H9 (cell line): ENCODE results near the gene IPO9. TPM values are rescaled to one million over a fixed set of nuclear protein-coding genes. Genes with fewer than 3 reads are reported as not detected.

Experiments used
- DNase-seq: peaks from one replicate; pipeline ENCODE4 v3.0.0-alpha.2; 2017
- H2AFZ ChIP-seq: one replicate; pipeline ENCODE4 v1.6.1; 2013; ENCODE audit warnings: mild to moderate bottlenecking, low read length, control low read depth, moderate library complexity
- H2AK5ac ChIP-seq: 2 replicates; pipeline ENCODE4 v1.6.1; 2013; ENCODE audit warnings: low read length, control low read depth, mixed read lengths; ENCODE audit not compliant: insufficient read length
- H2BK120ac ChIP-seq: one replicate; pipeline ENCODE4 v1.6.1; 2013; ENCODE audit warnings: low read depth, mild to moderate bottlenecking, low read length, control low read depth, inconsistent platforms; ENCODE audit not compliant: poor library complexity, severe bottlenecking
- H2BK12ac ChIP-seq: 2 replicates; pipeline ENCODE4 v1.6.1; 2013; ENCODE audit warnings: low read length, control low read depth, mixed read lengths, low read depth; ENCODE audit not compliant: insufficient read length
- H2BK15ac ChIP-seq: 2 replicates; pipeline ENCODE4 v1.6.1; 2013; ENCODE audit warnings: low read depth, low read length, control low read depth
- H2BK20ac ChIP-seq: one replicate; pipeline ENCODE4 v1.6.1; 2013; ENCODE audit warnings: low read depth, mild to moderate bottlenecking, low read length, control low read depth, inconsistent platforms; ENCODE audit not compliant: poor library complexity, severe bottlenecking
- H2BK5ac ChIP-seq: 2 replicates; pipeline ENCODE4 v1.6.1; 2013; ENCODE audit warnings: low read length, control low read depth, mixed read lengths; ENCODE audit not compliant: insufficient read length
- H3K14ac ChIP-seq: 2 replicates; pipeline ENCODE4 v1.6.1; 2013; ENCODE audit warnings: low read length, control low read depth; ENCODE audit not compliant: insufficient read depth
- H3K18ac ChIP-seq: 2 replicates; pipeline ENCODE4 v1.6.1; 2013; ENCODE audit warnings: low read depth, mild to moderate bottlenecking, mixed read lengths, low read length, control low read depth; ENCODE audit not compliant: insufficient read length
- H3K23ac ChIP-seq: 2 replicates; pipeline ENCODE4 v1.6.1; 2013; ENCODE audit warnings: low read length, control low read depth, mixed read lengths, low read depth; ENCODE audit not compliant: insufficient read length
- H3K23me2 ChIP-seq: 2 replicates; pipeline ENCODE4 v1.6.1; 2013; ENCODE audit warnings: low read depth, mild to moderate bottlenecking, mixed read lengths, low read length, control low read depth; ENCODE audit not compliant: insufficient read length, poor library complexity, severe bottlenecking
- H3K27ac ChIP-seq: 2 replicates; pipeline ENCODE4 v1.5.1; 2013; ENCODE audit warnings: low read length, control low read depth, mixed read lengths, low read depth; ENCODE audit not compliant: insufficient read length
- H3K27me3 ChIP-seq: 2 replicates; pipeline ENCODE4 v1.6.1; 2013; ENCODE audit warnings: low read length, control low read depth, inconsistent platforms; ENCODE audit not compliant: insufficient read depth
- H3K4ac ChIP-seq: 2 replicates; pipeline ENCODE4 v1.6.1; 2013; ENCODE audit warnings: low read depth, mild to moderate bottlenecking, control low read depth, inconsistent platforms, low read length, moderate library complexity
- H3K4me1 ChIP-seq: 2 replicates; pipeline ENCODE4 v1.6.1; 2013; ENCODE audit warnings: low read length, control low read depth, inconsistent platforms; ENCODE audit not compliant: insufficient read depth
- H3K4me2 ChIP-seq: 2 replicates; pipeline ENCODE4 v1.6.1; 2013; ENCODE audit warnings: low read length, control low read depth, mixed read lengths; ENCODE audit not compliant: insufficient read length, insufficient read depth
- H3K56ac ChIP-seq: 2 replicates; pipeline ENCODE4 v1.6.1; 2013; ENCODE audit warnings: low read depth, mild to moderate bottlenecking, mixed read lengths, low read length, control low read depth; ENCODE audit not compliant: insufficient read length
- H3K79me1 ChIP-seq: 2 replicates; pipeline ENCODE4 v1.6.1; 2013; ENCODE audit warnings: low read depth, mild to moderate bottlenecking, moderate library complexity, low read length, control low read depth, inconsistent platforms; ENCODE audit not compliant: insufficient read depth, poor library complexity, severe bottlenecking
- H3K79me2 ChIP-seq: 2 replicates; pipeline ENCODE4 v1.6.1; 2013; ENCODE audit warnings: low read length, control low read depth, inconsistent platforms; ENCODE audit not compliant: insufficient read depth
- H3K9ac ChIP-seq: 2 replicates; pipeline ENCODE4 v1.6.1; 2013; ENCODE audit warnings: low read length, control low read depth, mixed read lengths; ENCODE audit not compliant: insufficient read length; ENCODE audit errors: extremely low read depth
- H3K9me3 ChIP-seq: one replicate; pipeline ENCODE4 v1.6.1; 2013; ENCODE audit warnings: low read depth, low read length, inconsistent platforms; ENCODE audit not compliant: control insufficient read depth
- H3T11ph ChIP-seq: one replicate; pipeline ENCODE4 v1.6.1; 2013; ENCODE audit warnings: mild to moderate bottlenecking, low read length, control low read depth, inconsistent platforms
- H4K20me1 ChIP-seq: one replicate; pipeline ENCODE4 v1.6.1; 2013; ENCODE audit not compliant: control insufficient read depth, insufficient read length, insufficient read depth
- H4K5ac ChIP-seq: 2 replicates; pipeline ENCODE4 v1.6.1; 2013; ENCODE audit warnings: low read depth, mild to moderate bottlenecking, mixed read lengths, low read length, control low read depth; ENCODE audit not compliant: insufficient read length
- H4K8ac ChIP-seq: replicated peaks from 2 replicates; pipeline ENCODE4 v1.6.1; 2013; ENCODE audit warnings: low read length, control low read depth, mixed read lengths, low read depth; ENCODE audit not compliant: insufficient read length
- H4K91ac ChIP-seq: 2 replicates; pipeline ENCODE4 v1.6.1; 2013; ENCODE audit warnings: low read depth, mild to moderate bottlenecking, moderate library complexity, mixed read lengths, low read length, control low read depth; ENCODE audit not compliant: insufficient read length
- H3K27ac Mint-ChIP-seq, 3 experiments: 2 replicates in 2 of 3; 3 replicates in 1 of 3; pipeline ENCODE4 v1.8.0; 2020 to 2021; ENCODE audit warnings: mixed read lengths in 3 of 3, mild to moderate bottlenecking in 1 of 3, moderate library complexity in 1 of 3
- H3K27me3 Mint-ChIP-seq: 2 replicates; pipeline ENCODE4 v1.8.0; 2021; ENCODE audit warnings: low read depth, mild to moderate bottlenecking, moderate library complexity, mixed read lengths
- H3K36me3 Mint-ChIP-seq, 3 experiments: 2 replicates in 2 of 3; 3 replicates in 1 of 3; pipeline ENCODE4 v1.8.0; 2020 to 2021; ENCODE audit warnings: low read depth in 3 of 3, mixed read lengths in 3 of 3; ENCODE audit not compliant: insufficient read depth in 1 of 3
- H3K4me1 Mint-ChIP-seq, 2 experiments: 2 replicates each; pipeline ENCODE4 v1.8.0; 2020; ENCODE audit warnings: mixed read lengths in 2 of 2
- H3K4me3 Mint-ChIP-seq, 2 experiments: 2 replicates in 1 of 2; 3 replicates in 1 of 2; pipeline ENCODE4 v1.8.0; 2020 to 2021; ENCODE audit warnings: mild to moderate bottlenecking in 2 of 2, mixed read lengths in 2 of 2, moderate library complexity in 1 of 2
- H3K9me3 Mint-ChIP-seq, 2 experiments: 2 replicates in 1 of 2; 3 replicates in 1 of 2; pipeline ENCODE4 v1.8.0; 2020; ENCODE audit warnings: mild to moderate bottlenecking in 2 of 2, mixed read lengths in 2 of 2, moderate library complexity in 1 of 2
- WGBS: extraction: QIAGEN DNeasy Blood & Tissue Kit; methylation state at CpG from one replicate; pipeline ENCODE4 v1.1.7; 2013; ENCODE audit warnings: missing lambda C conversion rate, low lambda C conversion rate, mixed read lengths; ENCODE audit not compliant: insufficient read length; ENCODE audit errors: extremely low coverage; 5-methylcytosine and 5-hydroxymethylcytosine counted together
- total RNA-seq: library from RNA; stranded (reverse); gene quantifications from 2 replicates; pipeline ENCODE4 v1.2.1, GENCODE V29; 2021
- TF ChIP-seq, protein P1 (sequence below): fragments of 200-600 bp; sonication (generic); conservative IDR thresholded peaks from 3 replicates; pipeline ENCODE4 v1.8.0; 2021; ENCODE audit warnings: antibody characterized with exemption, mild to moderate bottlenecking

IPO9 gene
- total RNA-seq, 1 experiment from 2014 or later, result 104 TPM

DNA sequence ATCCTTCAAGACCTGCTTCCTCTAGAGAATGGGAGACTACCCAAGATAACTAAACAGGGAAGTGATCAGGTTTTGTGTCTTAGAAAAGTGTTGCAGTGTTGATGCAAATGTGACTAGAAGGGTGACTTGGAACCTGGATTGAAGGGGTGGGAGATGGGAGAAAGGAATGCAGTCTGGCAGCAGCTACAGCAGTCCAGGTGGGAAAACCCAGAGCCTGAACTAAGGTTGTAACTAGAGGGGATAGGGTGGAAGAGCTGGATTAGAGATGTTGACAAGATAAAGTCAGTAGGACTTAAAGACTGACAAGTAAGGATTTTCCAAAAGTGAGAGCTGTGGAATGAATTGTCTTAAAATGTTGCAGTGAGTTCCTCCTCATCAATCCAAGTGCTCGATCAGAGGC lies 52.7 kb downstream of the IPO9 start:
- no peaks in the 10 kb centered on the region for H3K79me2 ChIP-seq
- no peaks in the 10 kb centered on the region for H3K79me1 ChIP-seq
- H2BK120ac ChIP-seq, result no peak overlapping the region
- H3K4me3 Mint-ChIP-seq, result no peak overlapping the region
- H3K9ac ChIP-seq, result no peak overlapping the region
- no peak overlapping the region for H2BK5ac ChIP-seq
- no peak overlapping the region for H3K27ac ChIP-seq
- H3K56ac ChIP-seq, result no peak overlapping the region
- no CpG with 5 or more reads among the region's 1 CpG for WGBS
- H3K27ac Mint-ChIP-seq, result peak overlapping the region in 2 of 3 experiments; percentile 33 to 81; a peak in 4 of 7 replicates
- H3K36me3 Mint-ChIP-seq, result peaks cover 0 to 16% (median 3%) of the 10 kb centered on the region in 3 experiments; a peak in 4 of 7 replicates
- H3K4me1 Mint-ChIP-seq, result peaks cover 27 to 30% of the 10 kb centered on the region in 2 experiments
- no peaks in the 10 kb centered on the region for H3K27me3 ChIP-seq
- no peaks in the 10 kb centered on the region for H3K9me3 ChIP-seq
- H4K8ac ChIP-seq, result no peak overlapping the region
- H2AK5ac ChIP-seq, result no peak overlapping the region
- H2BK15ac ChIP-seq, result no peak overlapping the region
- H4K5ac ChIP-seq, result no peak overlapping the region
- peaks cover 2% of the 10 kb centered on the region; the same call in 1 of the 2 replicates for H3K4me1 ChIP-seq
- H4K20me1 ChIP-seq, result no peaks in the 10 kb centered on the region
- no peak overlapping the region for H3K18ac ChIP-seq
- DNase-seq, result no peak
- no peak overlapping the region for H3K4ac ChIP-seq
- H3K27me3 Mint-ChIP-seq, result no peaks in the 10 kb centered on the region; the same call in 1 of the 2 replicates
- no peak overlapping the region for H3K4me2 ChIP-seq
- TF ChIP-seq, protein P1, sequence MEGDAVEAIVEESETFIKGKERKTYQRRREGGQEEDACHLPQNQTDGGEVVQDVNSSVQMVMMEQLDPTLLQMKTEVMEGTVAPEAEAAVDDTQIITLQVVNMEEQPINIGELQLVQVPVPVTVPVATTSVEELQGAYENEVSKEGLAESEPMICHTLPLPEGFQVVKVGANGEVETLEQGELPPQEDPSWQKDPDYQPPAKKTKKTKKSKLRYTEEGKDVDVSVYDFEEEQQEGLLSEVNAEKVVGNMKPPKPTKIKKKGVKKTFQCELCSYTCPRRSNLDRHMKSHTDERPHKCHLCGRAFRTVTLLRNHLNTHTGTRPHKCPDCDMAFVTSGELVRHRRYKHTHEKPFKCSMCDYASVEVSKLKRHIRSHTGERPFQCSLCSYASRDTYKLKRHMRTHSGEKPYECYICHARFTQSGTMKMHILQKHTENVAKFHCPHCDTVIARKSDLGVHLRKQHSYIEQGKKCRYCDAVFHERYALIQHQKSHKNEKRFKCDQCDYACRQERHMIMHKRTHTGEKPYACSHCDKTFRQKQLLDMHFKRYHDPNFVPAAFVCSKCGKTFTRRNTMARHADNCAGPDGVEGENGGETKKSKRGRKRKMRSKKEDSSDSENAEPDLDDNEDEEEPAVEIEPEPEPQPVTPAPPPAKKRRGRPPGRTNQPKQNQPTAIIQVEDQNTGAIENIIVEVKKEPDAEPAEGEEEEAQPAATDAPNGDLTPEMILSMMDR, result no peak
- H4K91ac ChIP-seq, result no peak overlapping the region
- no peak overlapping the region for H3K23ac ChIP-seq
- H3T11ph ChIP-seq, result no peak overlapping the region
- no peak overlapping the region for H2AFZ ChIP-seq
- no peaks in the 10 kb centered on the region for H3K23me2 ChIP-seq
- H3K9me3 Mint-ChIP-seq, result no peaks in the 10 kb centered on the region
- no peak overlapping the region for H2BK20ac ChIP-seq
- H2BK12ac ChIP-seq, result no peak overlapping the region
- no peak overlapping the region for H3K14ac ChIP-seq
